Left ventricle myocardium inferior (tissue), 1 donor: Measurements from ENCODE around the gene NEAT1. TPM values are rescaled to one million over a fixed set of nuclear protein-coding genes. Genes with fewer than 3 reads are reported as not detected.

Source experiments
- DNase-seq: peaks from one replicate; pipeline ENCODE4 v3.0.0-alpha.2; 2020
- H3K27ac ChIP-seq: fragments of 200-600 bp; replicated peaks from 2 replicates; pipeline ENCODE4 v1.8.0; 2021
- H3K27me3 ChIP-seq: fragments of 200-600 bp; 2 replicates; pipeline ENCODE4 v1.8.0; 2021; ENCODE audit warnings: low read depth
- H3K36me3 ChIP-seq: fragments of 200-600 bp; 2 replicates; pipeline ENCODE4 v1.8.0; 2021
- H3K4me1 ChIP-seq: fragments of 200-600 bp; 2 replicates; pipeline ENCODE4 v1.8.0; 2021
- H3K4me3 ChIP-seq: fragments of 200-600 bp; 2 replicates; pipeline ENCODE4 v1.8.0; 2021; ENCODE audit warnings: mild to moderate bottlenecking, moderate library complexity
- H3K9me3 ChIP-seq: fragments of 200-600 bp; replicated peaks from 2 replicates; pipeline ENCODE4 v1.8.0; 2021
- intact Hi-C: fragments of 100-400 bp; cut with micrococcal nuclease; formaldehyde crosslinking; loops from one replicate; pipeline ENCODE4 v1.11.0; 2022
- total RNA-seq: library from RNA; stranded (reverse); fragmentation: NEBNext Ultra II Directional; extraction: Animal tissue kit (Norgen Biotek cat#: 25700); gene quantifications from one replicate; pipeline ENCODE4 v1.2.1, GENCODE V29; 2021
- TF ChIP-seq, protein P1 (sequence below): fragments of 200-600 bp; IDR thresholded peaks from 2 replicates; pipeline ENCODE4 v1.8.0; 2021; ENCODE audit warnings: antibody characterized with exemption, mild to moderate bottlenecking, borderline replicate concordance
- donor health status: DM: no; HTN: yes; CAD: no; lungs with severe emphysema.

Gene NEAT1
- total RNA-seq, 1 donor from 2014 or later, result 405 TPM

DNA sequence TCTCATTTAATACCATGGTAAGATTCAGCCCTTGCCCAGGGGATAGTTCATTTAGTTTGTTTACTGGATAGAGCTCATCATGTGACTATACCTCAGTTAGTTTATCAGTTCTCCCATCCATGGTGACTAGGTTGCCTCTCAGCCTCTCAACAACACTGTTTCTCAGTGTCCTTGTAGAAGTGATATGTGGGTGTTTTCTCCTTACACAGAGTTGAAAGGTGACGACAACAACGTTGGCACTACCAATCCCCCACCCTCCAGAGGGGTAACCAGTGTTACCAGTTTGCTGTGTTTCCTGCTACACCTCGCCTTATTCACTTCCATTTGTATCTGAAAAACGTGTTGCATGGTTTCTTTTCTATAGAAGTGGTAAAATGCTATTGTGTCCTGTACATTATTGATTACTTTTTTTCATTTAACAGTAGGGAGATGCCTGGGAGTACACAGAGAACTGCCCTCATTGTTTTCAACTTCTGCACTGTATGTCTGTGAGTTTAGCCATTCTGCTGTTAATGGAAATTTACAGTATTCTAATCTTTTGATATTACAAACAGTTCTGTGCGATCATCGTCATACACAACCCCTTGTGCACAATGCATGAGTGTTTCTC, 11.6 kb downstream of the NEAT1 start:
- TF ChIP-seq, protein P1, sequence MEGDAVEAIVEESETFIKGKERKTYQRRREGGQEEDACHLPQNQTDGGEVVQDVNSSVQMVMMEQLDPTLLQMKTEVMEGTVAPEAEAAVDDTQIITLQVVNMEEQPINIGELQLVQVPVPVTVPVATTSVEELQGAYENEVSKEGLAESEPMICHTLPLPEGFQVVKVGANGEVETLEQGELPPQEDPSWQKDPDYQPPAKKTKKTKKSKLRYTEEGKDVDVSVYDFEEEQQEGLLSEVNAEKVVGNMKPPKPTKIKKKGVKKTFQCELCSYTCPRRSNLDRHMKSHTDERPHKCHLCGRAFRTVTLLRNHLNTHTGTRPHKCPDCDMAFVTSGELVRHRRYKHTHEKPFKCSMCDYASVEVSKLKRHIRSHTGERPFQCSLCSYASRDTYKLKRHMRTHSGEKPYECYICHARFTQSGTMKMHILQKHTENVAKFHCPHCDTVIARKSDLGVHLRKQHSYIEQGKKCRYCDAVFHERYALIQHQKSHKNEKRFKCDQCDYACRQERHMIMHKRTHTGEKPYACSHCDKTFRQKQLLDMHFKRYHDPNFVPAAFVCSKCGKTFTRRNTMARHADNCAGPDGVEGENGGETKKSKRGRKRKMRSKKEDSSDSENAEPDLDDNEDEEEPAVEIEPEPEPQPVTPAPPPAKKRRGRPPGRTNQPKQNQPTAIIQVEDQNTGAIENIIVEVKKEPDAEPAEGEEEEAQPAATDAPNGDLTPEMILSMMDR, result no peak
- no peak for DNase-seq
- Histone ChIP-seq H3K4me1 (peaks cover 99% of the 10 kb centered on the region), H3K27ac (peak overlapping the region; percentile 73), H3K36me3 (peaks cover 80% of the 10 kb centered on the region), H3K27me3 (no peaks in the 10 kb centered on the region), H3K4me3 (peak overlapping the region; percentile 80), H3K9me3 (no peaks in the 10 kb centered on the region)
- intact Hi-C loops, result no loop called here

DNA sequence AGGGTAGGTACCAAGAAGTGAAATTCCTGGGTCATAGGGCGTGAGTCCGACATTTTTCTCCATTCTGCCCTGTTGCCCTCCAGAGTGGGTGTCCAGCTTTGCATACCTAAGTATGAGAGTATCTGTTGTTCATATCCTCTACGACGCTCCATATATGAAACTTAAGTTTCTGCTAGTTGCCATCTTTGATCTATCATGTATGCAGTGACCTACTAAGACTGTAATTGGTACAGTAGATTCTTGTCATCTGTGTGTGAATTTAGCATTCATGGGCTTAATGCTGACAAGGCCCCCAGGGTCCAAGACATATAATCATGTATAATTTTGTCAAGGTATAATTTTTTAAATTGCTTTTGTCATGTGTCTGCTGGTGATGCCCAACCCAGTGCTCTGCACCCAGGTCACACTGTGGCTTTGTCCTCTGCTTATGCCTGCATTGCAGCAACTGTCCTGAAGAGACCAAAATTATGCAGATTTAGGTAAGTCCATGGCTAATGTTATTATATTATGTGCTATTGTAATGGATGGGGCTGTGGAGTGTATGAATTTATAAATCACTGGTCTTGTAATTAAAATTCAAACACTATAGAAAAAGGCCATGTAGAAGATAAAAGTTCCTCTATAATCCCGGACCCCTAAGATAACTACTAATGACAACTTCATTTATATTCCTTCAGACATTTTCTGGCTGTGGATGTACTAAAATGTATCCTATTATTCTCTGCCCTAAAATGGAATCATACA, 12.2 kb downstream of the NEAT1 start:
- peaks cover 100% of the 10 kb centered on the region for H3K4me1 ChIP-seq
- H3K9me3 ChIP-seq, result no peaks in the 10 kb centered on the region
- intact Hi-C loops, result no loop called here
- H3K36me3 ChIP-seq, result peaks cover 87% of the 10 kb centered on the region
- TF ChIP-seq, protein P1, result no peak
- DNase-seq, result no peak
- H3K27ac ChIP-seq, result peak overlapping the region; percentile 73
- H3K4me3 ChIP-seq, result peak overlapping the region; percentile 80
- no peaks in the 10 kb centered on the region for H3K27me3 ChIP-seq

DNA sequence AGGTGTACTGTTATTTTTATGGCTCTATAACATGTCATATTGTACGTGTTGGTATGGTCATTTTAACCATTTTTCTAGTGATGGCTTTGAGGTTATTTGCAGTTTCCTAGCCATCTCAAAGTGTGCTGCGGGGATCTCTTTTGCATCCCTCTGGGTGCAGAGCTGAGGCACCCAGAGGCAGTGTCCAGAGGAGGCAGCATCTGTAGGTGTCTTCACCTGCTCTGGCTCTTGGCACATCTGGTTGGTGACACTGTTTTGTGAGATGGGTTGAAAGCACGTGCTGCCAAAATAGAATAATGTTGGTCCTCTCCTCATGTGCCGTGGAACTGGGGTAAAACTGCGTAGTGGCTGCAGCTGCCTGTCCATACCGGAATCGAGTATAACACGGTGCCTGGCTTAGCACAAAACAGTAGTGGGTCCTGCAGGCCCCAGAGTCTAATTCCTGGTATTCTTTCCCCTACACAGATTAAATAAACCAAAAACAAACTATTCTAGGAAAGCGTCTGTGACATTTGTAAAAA, 12.9 kb downstream of the NEAT1 start:
- no peaks in the 10 kb centered on the region for H3K9me3 ChIP-seq
- no peaks in the 10 kb centered on the region for H3K27me3 ChIP-seq
- intact Hi-C loops, result no loop called here
- H3K4me1 ChIP-seq, result peaks cover 100% of the 10 kb centered on the region
- H3K36me3 ChIP-seq, result peaks cover 86% of the 10 kb centered on the region
- peak overlapping the region; percentile 73 for H3K27ac ChIP-seq
- peak overlapping the region; percentile 80 for H3K4me3 ChIP-seq
- no peak for DNase-seq
- TF ChIP-seq, protein P1, result no peak

DNA sequence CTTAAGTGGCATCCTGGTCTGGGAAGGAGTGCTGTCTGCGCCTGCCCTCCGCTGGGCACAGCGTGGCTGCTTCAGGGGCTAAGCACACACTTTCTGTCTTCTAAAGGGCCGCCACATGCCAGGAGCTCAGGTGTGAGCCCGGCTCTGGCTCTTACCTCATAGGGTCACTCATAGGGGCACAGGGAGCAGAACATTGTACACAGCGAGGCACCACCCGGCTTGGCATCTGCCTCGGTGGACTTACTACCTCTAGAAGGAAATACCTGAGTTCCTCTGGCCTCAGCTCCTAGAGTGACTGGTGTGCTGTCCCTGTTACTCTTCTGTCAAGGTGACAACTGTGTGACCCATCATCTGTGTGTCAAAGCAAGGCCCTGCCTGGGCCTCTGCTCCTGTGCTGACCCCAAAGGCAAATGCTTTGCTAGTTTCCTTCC, 13.4 kb downstream of the NEAT1 start:
- TF ChIP-seq, protein P1, result no peak
- peaks cover 86% of the 10 kb centered on the region for H3K36me3 ChIP-seq
- intact Hi-C loops, result no loop called here
- no peaks in the 10 kb centered on the region for H3K9me3 ChIP-seq
- peaks cover 100% of the 10 kb centered on the region for H3K4me1 ChIP-seq
- peak overlapping the region; percentile 80 for H3K4me3 ChIP-seq
- H3K27me3 ChIP-seq, result no peaks in the 10 kb centered on the region
- no peak for DNase-seq
- peak overlapping the region; percentile 73 for H3K27ac ChIP-seq

DNA sequence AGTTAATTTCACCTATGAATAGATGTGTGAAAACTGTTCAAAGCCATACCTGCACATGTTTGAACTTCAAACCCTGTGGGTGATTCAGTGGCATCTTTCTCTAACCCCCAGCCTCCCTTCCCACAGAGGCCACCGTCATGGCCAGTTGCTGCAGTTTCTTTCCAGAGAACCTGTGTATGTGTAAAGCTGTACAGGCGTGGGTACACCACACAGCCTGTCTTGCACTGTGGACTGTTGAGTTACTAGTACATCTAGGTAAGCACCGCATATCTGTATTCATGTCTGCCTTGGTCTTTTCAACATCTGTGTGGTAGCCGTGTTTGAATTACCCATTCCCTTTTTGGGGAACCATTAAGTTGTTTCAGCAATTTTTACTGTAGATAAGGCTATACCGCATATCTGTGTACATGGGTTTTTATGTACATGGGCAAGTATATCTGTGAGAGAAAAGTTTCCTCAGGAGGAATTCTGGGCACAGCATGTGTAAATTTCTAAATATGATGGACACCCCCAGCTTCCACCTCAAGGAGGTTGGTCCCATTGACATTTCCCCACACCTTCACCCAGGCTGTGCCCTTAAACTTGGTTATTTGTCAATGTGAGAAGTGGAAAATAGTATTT, 13.9 kb downstream of the NEAT1 start:
- peak overlapping the region; percentile 73 for H3K27ac ChIP-seq
- TF ChIP-seq, protein P1, result no peak
- no peaks in the 10 kb centered on the region for H3K27me3 ChIP-seq
- H3K36me3 ChIP-seq, result peaks cover 87% of the 10 kb centered on the region
- no peaks in the 10 kb centered on the region for H3K9me3 ChIP-seq
- peaks cover 99% of the 10 kb centered on the region for H3K4me1 ChIP-seq
- H3K4me3 ChIP-seq, result peak overlapping the region; percentile 80
- intact Hi-C loops, result no loop called here
- no peak for DNase-seq
